HEK293 (cell line): Measurements from ENCODE around the gene MEGF9.
"Not testable (repeated sequence)": the region's sequence is repeated elsewhere in the genome, so short reads cannot be mapped to it uniquely, and the experiment has no call there.

ENCODE experiments used
- CTCF ChIA-PET: fragments of 350-600 bp; formaldehyde crosslinking; extraction: SDS; loops from one replicate; lab custom pipeline; 2021; ENCODE audit warnings: antibody characterized with exemption; lab: Yijun Ruan, JAX
- POLR2A ChIA-PET: fragments of 300-600 bp; formaldehyde crosslinking; extraction: SDS; loops from one replicate; lab custom pipeline; 2020; ENCODE audit warnings: antibody characterized with exemption, inconsistent platforms; lab: Yijun Ruan, JAX
- H3K27ac ChIP-seq: fragments of 200-500 bp; sonication (Bioruptor generic); 2 replicates; pipeline ENCODE4 v1.5.1; 2014; ENCODE audit warnings: low read depth, low read length, control low read depth, inconsistent platforms; ENCODE audit errors: extremely low read depth
- H3K36me3 ChIP-seq, 2 experiments: fragments of 200-500 bp in 1 of 2; sonication (Bioruptor generic) in 1 of 2; 1 replicate in 1 of 2; 2 replicates in 1 of 2; pipeline ENCODE4 v1.5.1; 2014 to 2017; ENCODE audit warnings: inconsistent platforms in 2 of 2, low read length in 2 of 2; ENCODE audit not compliant: control insufficient read depth in 2 of 2, insufficient read depth in 1 of 2
- H3K4me1 ChIP-seq: fragments of 200-500 bp; sonication (Bioruptor generic); 2 replicates; pipeline ENCODE4 v1.5.1; 2014; ENCODE audit warnings: mild to moderate bottlenecking, low read length, inconsistent platforms; ENCODE audit not compliant: control insufficient read depth, insufficient read depth
- H3K4me3 ChIP-seq: 2 replicates; pipeline ENCODE4 v1.5.1; 2011; ENCODE audit warnings: low read depth, mild to moderate bottlenecking, control low read depth, low read length, moderate library complexity
- H3K9me3 ChIP-seq: fragments of 200-500 bp; sonication (Bioruptor generic); 2 replicates; pipeline ENCODE4 v1.5.1; 2014; ENCODE audit warnings: low read depth, low read length, inconsistent platforms; ENCODE audit not compliant: control insufficient read depth, insufficient read depth
- CTCF ChIP-seq: fragments of 450-650 bp; formaldehyde crosslinking; IDR thresholded peaks from 2 replicates; pipeline ENCODE4 v1.5.1; 2016; ENCODE audit warnings: missing biosample characterization, missing genetic modification characterization
- HOXA7 ChIP-seq: sonication (generic); formaldehyde crosslinking; IDR thresholded peaks from 2 replicates; pipeline ENCODE4 v1.8.1; 2022; ENCODE audit warnings: missing genetic modification reagents, borderline replicate concordance
- PRDM10 ChIP-seq: fragments of 450-650 bp; formaldehyde crosslinking; IDR thresholded peaks from 2 replicates; pipeline ENCODE4 v1.5.1; 2016; ENCODE audit warnings: missing biosample characterization, missing genetic modification characterization
- PRDM6 ChIP-seq: fragments of 450-650 bp; formaldehyde crosslinking; IDR thresholded peaks from 2 replicates; pipeline ENCODE4 v1.5.1; 2017; ENCODE audit warnings: missing biosample characterization, missing genetic modification characterization
- ZBTB17 ChIP-seq: fragments of 450-650 bp; formaldehyde crosslinking; IDR thresholded peaks from 2 replicates; pipeline ENCODE4 v1.5.1; 2016; ENCODE audit warnings: missing biosample characterization, missing genetic modification characterization
- ZBTB49 ChIP-seq: fragments of 450-650 bp; formaldehyde crosslinking; IDR thresholded peaks from 2 replicates; pipeline ENCODE4 v1.5.1; 2016; ENCODE audit warnings: missing biosample characterization, missing genetic modification characterization, low read depth
- ZFP3 ChIP-seq: fragments of 450-650 bp; formaldehyde crosslinking; IDR thresholded peaks from 2 replicates; pipeline ENCODE4 v1.5.1; 2016; ENCODE audit warnings: low read depth, missing biosample characterization, missing genetic modification characterization
- ZNF211 ChIP-seq: fragments of 450-650 bp; formaldehyde crosslinking; IDR thresholded peaks from 2 replicates; pipeline ENCODE4 v1.5.1; 2016; ENCODE audit warnings: low read depth, missing biosample characterization, missing genetic modification characterization
- ZNF433 ChIP-seq: fragments of 450-650 bp; formaldehyde crosslinking; IDR thresholded peaks from 2 replicates; pipeline ENCODE4 v1.5.1; 2016; ENCODE audit warnings: missing biosample characterization, missing genetic modification characterization, low read depth
- ZNF792 ChIP-seq: fragments of 450-650 bp; formaldehyde crosslinking; IDR thresholded peaks from 2 replicates; pipeline ENCODE4 v1.5.1; 2016; ENCODE audit warnings: missing biosample characterization, missing genetic modification characterization
- ZXDB ChIP-seq: fragments of 450-650 bp; formaldehyde crosslinking; IDR thresholded peaks from 2 replicates; pipeline ENCODE4 v1.5.1; 2016; ENCODE audit warnings: missing biosample characterization, missing genetic modification characterization
- TF ChIP-seq, protein P1 (sequence below): fragments of 450-650 bp; formaldehyde crosslinking; IDR thresholded peaks from 2 replicates; pipeline ENCODE4 v1.5.1; 2016; ENCODE audit warnings: missing biosample characterization, missing genetic modification characterization
- TF ChIP-seq, protein P2 (sequence below): fragments of 450-650 bp; formaldehyde crosslinking; IDR thresholded peaks from 2 replicates; pipeline ENCODE4 v1.5.1; 2016; ENCODE audit warnings: missing biosample characterization, missing genetic modification characterization, low read depth
- TF ChIP-seq, protein P3 (sequence below): fragments of 450-650 bp; formaldehyde crosslinking; IDR thresholded peaks from 2 replicates; pipeline ENCODE4 v1.5.1; 2017; ENCODE audit warnings: missing biosample characterization, missing genetic modification characterization

Gene MEGF9

DNA sequence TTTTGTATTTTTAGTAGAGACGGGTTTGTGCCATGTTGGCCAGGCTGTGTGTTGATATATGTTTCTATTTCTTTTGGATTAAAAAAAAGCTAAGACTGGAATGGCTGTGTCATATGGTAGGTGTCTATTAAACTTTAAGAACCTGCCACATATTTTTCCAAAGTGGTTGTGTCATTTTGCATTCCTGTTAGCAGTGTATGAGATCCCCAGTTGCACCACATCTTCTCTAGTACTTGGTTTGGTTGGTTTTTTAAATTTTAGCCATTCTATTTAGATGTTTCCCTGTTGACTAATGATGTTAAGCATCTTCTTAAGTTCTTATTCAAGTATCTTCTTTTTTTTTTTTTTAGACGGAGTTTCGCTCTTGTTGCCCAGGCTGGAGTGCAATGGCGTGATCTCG, 36.2 kb upstream of the MEGF9 start:
- Histone ChIP-seq H3K4me1 (no peaks in the 10 kb centered on the region), H3K4me3 (no peak overlapping the region), H3K36me3 (no peaks in the 10 kb centered on the region), H3K9me3 (no peaks in the 10 kb centered on the region), H3K27ac (no peak overlapping the region)
- ChIA-PET CTCF (interaction anchor here (0.6 to 2.6 kb wide), 3 partner anchors 187 to 401 kb away, joined by 3 to 9 read pairs (median 3); no protein-coding TSS in a partner anchor), POLR2A (no interaction called here)
- TF ChIP-seq ZNF433 (no peak), ZBTB49 (no peak), ZNF211 (tag by site-specific recombination) (no peak), ZBTB17 (no peak)

- H3K4me3 ChIP-seq, H3K36me3 ChIP-seq, H3K27ac ChIP-seq, POLR2A ChIA-PET, H3K4me1 ChIP-seq, H3K9me3 ChIP-seq, CTCF ChIA-PET: not testable (repeated sequence)
Observed at GRCh38 chr9:120746366-120746765, 32.1 kb upstream of the MEGF9 start.

GRCh38 chr9:120745278-120745677, 31.0 kb upstream of the MEGF9 start:
- Histone ChIP-seq H3K4me3 (no peak overlapping the region), H3K9me3 (no peaks in the 10 kb centered on the region), H3K36me3 (no peaks in the 10 kb centered on the region), H3K27ac (no peak overlapping the region), H3K4me1 (no peaks in the 10 kb centered on the region)
- ChIA-PET CTCF (interaction anchor here (0.6 to 0.7 kb wide), 2 partner anchors 10 to 303 kb away, joined by 4 to 5 read pairs; no protein-coding TSS in a partner anchor), POLR2A (no interaction called here)
- TF ChIP-seq, protein P1, sequence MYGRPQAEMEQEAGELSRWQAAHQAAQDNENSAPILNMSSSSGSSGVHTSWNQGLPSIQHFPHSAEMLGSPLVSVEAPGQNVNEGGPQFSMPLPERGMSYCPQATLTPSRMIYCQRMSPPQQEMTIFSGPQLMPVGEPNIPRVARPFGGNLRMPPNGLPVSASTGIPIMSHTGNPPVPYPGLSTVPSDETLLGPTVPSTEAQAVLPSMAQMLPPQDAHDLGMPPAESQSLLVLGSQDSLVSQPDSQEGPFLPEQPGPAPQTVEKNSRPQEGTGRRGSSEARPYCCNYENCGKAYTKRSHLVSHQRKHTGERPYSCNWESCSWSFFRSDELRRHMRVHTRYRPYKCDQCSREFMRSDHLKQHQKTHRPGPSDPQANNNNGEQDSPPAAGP (tag by site-specific recombination) = no peak
- TF ChIP-seq, protein P2, sequence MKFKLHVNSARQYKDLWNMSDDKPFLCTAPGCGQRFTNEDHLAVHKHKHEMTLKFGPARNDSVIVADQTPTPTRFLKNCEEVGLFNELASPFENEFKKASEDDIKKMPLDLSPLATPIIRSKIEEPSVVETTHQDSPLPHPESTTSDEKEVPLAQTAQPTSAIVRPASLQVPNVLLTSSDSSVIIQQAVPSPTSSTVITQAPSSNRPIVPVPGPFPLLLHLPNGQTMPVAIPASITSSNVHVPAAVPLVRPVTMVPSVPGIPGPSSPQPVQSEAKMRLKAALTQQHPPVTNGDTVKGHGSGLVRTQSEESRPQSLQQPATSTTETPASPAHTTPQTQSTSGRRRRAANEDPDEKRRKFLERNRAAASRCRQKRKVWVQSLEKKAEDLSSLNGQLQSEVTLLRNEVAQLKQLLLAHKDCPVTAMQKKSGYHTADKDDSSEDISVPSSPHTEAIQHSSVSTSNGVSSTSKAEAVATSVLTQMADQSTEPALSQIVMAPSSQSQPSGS = no peak
- TF ChIP-seq HOXA7 (CRISPR knock-in tag) = no peak
- TF ChIP-seq, protein P3, sequence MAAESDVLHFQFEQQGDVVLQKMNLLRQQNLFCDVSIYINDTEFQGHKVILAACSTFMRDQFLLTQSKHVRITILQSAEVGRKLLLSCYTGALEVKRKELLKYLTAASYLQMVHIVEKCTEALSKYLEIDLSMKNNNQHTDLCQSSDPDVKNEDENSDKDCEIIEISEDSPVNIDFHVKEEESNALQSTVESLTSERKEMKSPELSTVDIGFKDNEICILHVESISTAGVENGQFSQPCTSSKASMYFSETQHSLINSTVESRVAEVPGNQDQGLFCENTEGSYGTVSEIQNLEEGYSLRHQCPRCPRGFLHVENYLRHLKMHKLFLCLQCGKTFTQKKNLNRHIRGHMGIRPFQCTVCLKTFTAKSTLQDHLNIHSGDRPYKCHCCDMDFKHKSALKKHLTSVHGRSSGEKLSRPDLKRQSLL = no peak

DNA sequence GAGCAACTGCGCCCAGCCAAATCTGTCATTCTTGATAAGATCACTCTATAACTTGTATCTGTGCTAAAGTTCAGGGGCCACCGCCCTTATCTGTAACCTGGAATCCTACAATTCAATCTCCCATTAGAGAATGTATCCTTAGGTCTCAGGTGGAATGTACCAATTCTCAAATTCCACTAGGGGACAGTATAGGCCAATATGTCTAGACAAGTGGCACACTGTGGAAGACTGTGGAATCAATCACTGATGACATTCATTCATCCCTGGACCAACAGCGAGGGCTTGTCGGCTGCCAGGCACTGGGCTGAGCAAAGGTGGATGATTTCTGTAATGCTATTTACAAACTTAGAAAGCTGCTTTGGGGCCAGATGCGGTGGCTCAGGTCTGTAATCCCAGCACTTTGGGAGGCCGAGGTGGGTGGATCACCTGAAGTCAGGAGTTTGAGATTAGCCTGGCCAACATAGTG, 28.7 kb upstream of the MEGF9 start:
- CTCF ChIA-PET = interaction anchor here (0.7 to 1.9 kb wide), 9 partner anchors 9 to 317 kb away, joined by 3 to 8 read pairs (median 4); no protein-coding TSS in a partner anchor
- no peaks in the 10 kb centered on the region for H3K9me3 ChIP-seq
- H3K4me1 ChIP-seq = no peaks in the 10 kb centered on the region
- no peaks in the 10 kb centered on the region for H3K36me3 ChIP-seq
- POLR2A ChIA-PET = no interaction called here
- no peak overlapping the region for H3K27ac ChIP-seq
- no peak overlapping the region for H3K4me3 ChIP-seq
- no peak for TF ChIP-seq PRDM6 (tag by site-specific recombination)
- TF ChIP-seq ZNF792 (tag by site-specific recombination) = no peak
- TF ChIP-seq ZFP3 = no peak
- TF ChIP-seq PRDM10 = peak; percentile 46
- TF ChIP-seq CTCF (tag by site-specific recombination) = peak; percentile 46; the same call in 1 of the 2 replicates
- no peak for TF ChIP-seq ZXDB (tag by site-specific recombination)
